OCI-LY1 (cell line): ENCODE results near the gene P2RY6.

ENCODE experiments used
- EZH2 ChIP-seq: fragments of 200-600 bp; sonication (generic), shearing (Covaris generic); IDR thresholded peaks from 2 replicates; pipeline ENCODE4 v1.8.0; 2017; ENCODE audit warnings: borderline replicate concordance, mixed run types, mild to moderate bottlenecking, antibody characterized with exemption, low read length, moderate library complexity, mixed read lengths
- TF ChIP-seq, protein P1 (sequence below): fragments of 200-600 bp; sonication (generic), shearing (Covaris generic); IDR thresholded peaks from 2 replicates; pipeline ENCODE4 v1.5.1; 2017; ENCODE audit warnings: mild to moderate bottlenecking, antibody characterized with exemption, low read length, moderate library complexity, mixed read lengths

DNA sequence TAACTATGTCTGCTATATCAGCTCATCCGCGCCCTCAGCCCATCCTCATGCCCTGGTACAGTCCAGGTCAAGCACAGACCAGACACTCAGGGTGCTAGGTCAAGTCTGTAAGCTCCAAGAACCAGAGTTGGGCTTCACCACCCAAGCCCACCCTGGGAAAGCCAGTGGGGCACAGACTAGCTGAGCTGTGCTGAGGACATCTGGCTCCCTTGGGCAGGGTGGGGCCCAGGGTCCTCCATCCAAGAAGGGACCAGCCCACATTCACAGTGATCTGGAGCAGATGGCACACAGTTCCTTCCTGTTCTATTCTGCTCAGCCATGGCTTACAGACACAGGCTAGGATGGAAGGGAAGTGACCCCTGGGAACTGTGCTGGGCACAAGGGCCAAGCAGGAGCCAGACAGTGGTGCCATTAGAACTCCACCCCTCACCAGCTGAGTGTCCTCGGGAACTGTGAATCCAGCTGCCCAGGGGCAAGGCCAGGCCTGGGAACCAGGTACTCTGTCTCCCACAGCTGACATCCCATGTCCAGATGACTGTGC, 9.1 kb downstream of the P2RY6 start:
- TF ChIP-seq, protein P1, sequence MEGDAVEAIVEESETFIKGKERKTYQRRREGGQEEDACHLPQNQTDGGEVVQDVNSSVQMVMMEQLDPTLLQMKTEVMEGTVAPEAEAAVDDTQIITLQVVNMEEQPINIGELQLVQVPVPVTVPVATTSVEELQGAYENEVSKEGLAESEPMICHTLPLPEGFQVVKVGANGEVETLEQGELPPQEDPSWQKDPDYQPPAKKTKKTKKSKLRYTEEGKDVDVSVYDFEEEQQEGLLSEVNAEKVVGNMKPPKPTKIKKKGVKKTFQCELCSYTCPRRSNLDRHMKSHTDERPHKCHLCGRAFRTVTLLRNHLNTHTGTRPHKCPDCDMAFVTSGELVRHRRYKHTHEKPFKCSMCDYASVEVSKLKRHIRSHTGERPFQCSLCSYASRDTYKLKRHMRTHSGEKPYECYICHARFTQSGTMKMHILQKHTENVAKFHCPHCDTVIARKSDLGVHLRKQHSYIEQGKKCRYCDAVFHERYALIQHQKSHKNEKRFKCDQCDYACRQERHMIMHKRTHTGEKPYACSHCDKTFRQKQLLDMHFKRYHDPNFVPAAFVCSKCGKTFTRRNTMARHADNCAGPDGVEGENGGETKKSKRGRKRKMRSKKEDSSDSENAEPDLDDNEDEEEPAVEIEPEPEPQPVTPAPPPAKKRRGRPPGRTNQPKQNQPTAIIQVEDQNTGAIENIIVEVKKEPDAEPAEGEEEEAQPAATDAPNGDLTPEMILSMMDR: no peak
- TF ChIP-seq EZH2: no peak
